HCT116 (cell line): Measurements from ENCODE around the gene MDP1. TPM values are rescaled to one million over a fixed set of nuclear protein-coding genes. Genes with fewer than 3 reads are reported as not detected.

Experiments used
- ATAC-seq: fragments of 200-7000 bp; cut with Tn5 transposase; 2 replicates; pipeline ENCODE4 v1.9.1; 2020; ENCODE audit warnings: mild to moderate bottlenecking, moderate library complexity
- BruUV-seq: library from RNA; stranded (reverse); fragments of 400-500 nt; replicated peaks from 2 replicates; lab custom pipeline; 2021; lab: Mats Ljungman, UMichigan
- CTCF ChIA-PET: fragments of 300-600 bp; sonication (Branson Sonifier 250); formaldehyde crosslinking; loops from one replicate; lab custom pipeline; 2021; ENCODE audit warnings: antibody characterized with exemption; lab: Charles Lee
- POLR2A ChIA-PET: fragments of 300-600, 350-600 bp; sonication (Branson Sonifier 250); formaldehyde crosslinking; loops from one replicate; lab custom pipeline; 2021; ENCODE audit warnings: antibody characterized with exemption; lab: Charles Lee
- RAD21 ChIA-PET, 2 experiments: fragments of 300-600 bp; sonication (Branson Sonifier 250); formaldehyde crosslinking; loops; one replicate each; lab custom pipeline; 2023; ENCODE audit warnings: low total read pairs in 2 of 2; ENCODE audit not compliant: uncharacterized antibody in 2 of 2, unreplicated experiment in 2 of 2, low non-redundant PET in 1 of 2; lab: Charles Lee
- DNase-seq: peaks from one replicate; pipeline ENCODE4 v3.0.0-alpha.2; 2010; ENCODE audit warnings: low read depth, low spot score
- H2AFZ ChIP-seq: fragments of 200-600 bp; shearing (Covaris generic), sonication (generic); 2 replicates; pipeline ENCODE4 v1.6.1; 2017; ENCODE audit warnings: low read depth, mixed run types, mixed read lengths, antibody characterized with exemption, low read length; ENCODE audit not compliant: poor library complexity, severe bottlenecking
- H3K27ac ChIP-seq: 2 replicates; pipeline ENCODE4 v1.5.1; 2012; ENCODE audit warnings: low read depth, low read length
- H3K27me3 ChIP-seq: fragments of 200-600 bp; sonication (generic); 2 replicates; pipeline ENCODE4 v1.6.1; 2016; ENCODE audit warnings: mixed run types, low read length, mixed read lengths; ENCODE audit not compliant: insufficient read depth
- H3K36me3 ChIP-seq, 2 experiments: fragments of 200-500 bp in 1 of 2; fragments of 200-600 bp in 1 of 2; sonication (Bioruptor generic) in 1 of 2; sonication (generic) in 1 of 2; 2 replicates each; pipeline versions ENCODE4 v1.5.1 to v1.6.1; 2014 to 2016; ENCODE audit warnings: low read length in 2 of 2, inconsistent platforms in 1 of 2, mixed read lengths in 1 of 2, mixed run types in 1 of 2; ENCODE audit not compliant: insufficient read depth in 2 of 2, control insufficient read depth in 1 of 2
- H3K4me1 ChIP-seq, 2 experiments: fragments of 200-600 bp in 1 of 2; sonication (generic) in 1 of 2; 2 replicates each; pipeline versions ENCODE4 v1.5.1 to v1.6.1; 2012 to 2017; ENCODE audit warnings: low read length in 2 of 2, inconsistent platforms in 1 of 2, mild to moderate bottlenecking in 1 of 2, mixed read lengths in 1 of 2, mixed run types in 1 of 2, moderate library complexity in 1 of 2; ENCODE audit not compliant: insufficient read depth in 2 of 2, control insufficient read depth in 1 of 2
- H3K4me2 ChIP-seq: fragments of 200-600 bp; sonication (generic); 2 replicates; pipeline ENCODE4 v1.6.1; 2017; ENCODE audit warnings: mixed run types, low read length, mixed read lengths
- H3K4me3 ChIP-seq, 2 experiments: fragments of 200-600 bp in 1 of 2; sonication (generic) in 1 of 2; replicated peaks in 1 of 2; 2 replicates each; pipeline ENCODE4 v1.5.1; 2011 to 2016; ENCODE audit warnings: low read length in 2 of 2, control low read depth in 1 of 2, low read depth in 1 of 2, mild to moderate bottlenecking in 1 of 2, mixed read lengths in 1 of 2, mixed run types in 1 of 2
- H3K79me2 ChIP-seq: fragments of 200-600 bp; sonication (generic); 2 replicates; pipeline ENCODE4 v1.6.1; 2017; ENCODE audit warnings: mild to moderate bottlenecking, mixed run types, low read length, moderate library complexity, mixed read lengths; ENCODE audit not compliant: insufficient read depth
- H3K9ac ChIP-seq: fragments of 200-600 bp; sonication (generic); 2 replicates; pipeline ENCODE4 v1.6.1; 2016; ENCODE audit warnings: low read length, mixed read lengths
- H3K9me2 ChIP-seq: fragments of 200-600 bp; sonication (generic), shearing (Covaris generic); 2 replicates; pipeline ENCODE4 v1.6.1; 2017; ENCODE audit warnings: mixed run types, mild to moderate bottlenecking, moderate library complexity; ENCODE audit not compliant: insufficient read depth
- H3K9me3 ChIP-seq, 2 experiments: fragments of 200-500 bp in 1 of 2; fragments of 200-600 bp in 1 of 2; sonication (Bioruptor generic) in 1 of 2; sonication (generic) in 1 of 2; 2 replicates each; pipeline ENCODE4 v1.6.1; 2014 to 2017; ENCODE audit warnings: low read length in 2 of 2, mixed read lengths in 2 of 2, inconsistent platforms in 1 of 2, low read depth in 1 of 2, mild to moderate bottlenecking in 1 of 2, mixed run types in 1 of 2, moderate library complexity in 1 of 2; ENCODE audit not compliant: control insufficient read depth in 1 of 2, insufficient read depth in 1 of 2
- H4K20me1 ChIP-seq: fragments of 200-600 bp; sonication (generic), shearing (Covaris generic); 2 replicates; pipeline ENCODE4 v1.6.1; 2017; ENCODE audit warnings: mixed run types, mild to moderate bottlenecking, moderate library complexity; ENCODE audit not compliant: insufficient read depth
- CBX3 ChIP-seq: IDR thresholded peaks from 2 replicates; pipeline ENCODE4 v1.6.1; 2012; ENCODE audit warnings: low read depth
- CEBPB ChIP-seq: IDR thresholded peaks from 2 replicates; pipeline ENCODE4 v1.6.1; 2012; ENCODE audit warnings: low read depth
- EGR1 ChIP-seq: IDR thresholded peaks from 2 replicates; pipeline ENCODE4 v1.6.1; 2012; ENCODE audit warnings: low read depth
- ELF1 ChIP-seq: IDR thresholded peaks from 2 replicates; pipeline ENCODE4 v1.6.1; 2012; ENCODE audit warnings: low read depth, borderline replicate concordance
- EZH2 ChIP-seq: fragments of 200-600 bp; sonication (generic); IDR thresholded peaks from 2 replicates; pipeline ENCODE4 v1.6.1; 2017; ENCODE audit warnings: antibody characterized with exemption, mixed run types
- JUND ChIP-seq: IDR thresholded peaks from 2 replicates; pipeline ENCODE4 v1.6.1; 2012
- POLR2AphosphoS5 ChIP-seq: IDR thresholded peaks from 2 replicates; pipeline ENCODE4 v1.6.1; 2011; ENCODE audit warnings: mild to moderate bottlenecking, low read depth, low read length, moderate library complexity
- RAD21 ChIP-seq: IDR thresholded peaks from 2 replicates; pipeline ENCODE4 v1.6.1; 2012; ENCODE audit warnings: low read depth, mild to moderate bottlenecking
- TCF7L2 ChIP-seq: IDR thresholded peaks from 2 replicates; pipeline ENCODE4 v1.7.0; 2011; ENCODE audit warnings: borderline replicate concordance, inconsistent platforms; ENCODE audit not compliant: insufficient read depth, insufficient read length; ENCODE audit errors: extremely low read depth
- YY1 ChIP-seq: IDR thresholded peaks from 2 replicates; pipeline ENCODE4 v1.6.1; 2011; ENCODE audit warnings: low read length, low read depth, moderate library complexity, mild to moderate bottlenecking; ENCODE audit not compliant: insufficient replicate concordance; ENCODE audit errors: extremely low read depth
- intact Hi-C: fragments of 100-400 bp; cut with micrococcal nuclease; formaldehyde crosslinking; loops from 2 replicates; pipeline ENCODE4 v1.10.0; 2022
- total RNA-seq: library from RNA; stranded (reverse); gene quantifications from one replicate; pipeline ENCODE4 v1.2.1, GENCODE V29; 2021; ENCODE audit not compliant: unreplicated experiment
- TF ChIP-seq, protein P1 (sequence below): IDR thresholded peaks from 2 replicates; pipeline ENCODE4 v1.6.1; 2012
- TF ChIP-seq, protein P2 (sequence below): IDR thresholded peaks from 2 replicates; pipeline ENCODE4 v1.6.1; 2011; ENCODE audit warnings: mild to moderate bottlenecking, low read length, moderate library complexity; ENCODE audit not compliant: insufficient replicate concordance; ENCODE audit errors: extremely low read depth

Gene MDP1
- total RNA-seq, 1 experiment from 2014 or later, result 15.9 TPM

DNA sequence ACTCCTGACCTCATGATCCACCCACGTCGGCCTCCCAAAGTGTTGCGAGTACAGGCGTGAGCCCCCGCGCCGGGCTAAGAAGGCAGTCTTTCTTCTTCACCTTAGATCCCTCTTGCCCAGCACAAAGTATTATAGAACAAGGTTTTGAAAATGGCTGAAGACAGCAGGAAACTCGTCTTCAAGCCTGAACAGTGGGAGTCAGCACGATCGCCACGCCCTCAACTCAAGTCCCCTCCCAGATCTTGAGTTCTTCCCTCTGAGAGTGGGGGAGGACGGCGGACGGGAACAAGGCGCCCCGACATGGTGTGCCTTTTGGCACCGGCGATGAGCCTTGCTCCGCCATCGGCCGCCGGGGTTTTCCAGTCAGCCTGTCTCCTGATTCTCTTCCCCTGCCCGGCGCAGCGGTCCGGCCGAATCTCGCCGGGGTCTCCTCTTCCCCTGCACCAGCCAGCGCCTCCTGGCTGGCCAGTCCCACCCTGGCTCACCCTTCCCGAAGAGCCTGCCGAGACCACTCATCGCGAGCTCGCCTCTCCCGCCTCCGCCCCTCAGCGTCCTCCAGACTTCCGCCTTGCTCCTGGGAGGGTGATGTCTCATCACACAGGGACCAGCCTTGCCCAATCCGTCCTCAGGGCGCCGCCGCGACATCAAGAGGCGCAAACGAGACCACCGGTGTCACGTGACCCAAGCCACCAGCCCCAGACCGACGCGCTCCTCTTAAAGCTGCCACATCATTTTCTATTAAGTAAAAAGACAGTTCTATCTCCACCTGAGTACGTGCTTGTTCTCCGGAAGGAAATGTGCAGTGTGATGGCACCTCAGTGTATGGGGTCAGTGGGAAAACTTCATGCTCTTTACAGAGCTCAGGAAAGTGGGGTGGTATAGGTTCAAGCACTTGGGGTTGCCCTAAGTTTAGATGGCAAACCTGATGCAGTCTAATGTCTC, 2.7 kb downstream of the MDP1 start, which contains the start of gene CHMP4A (continued):
- no peak for TF ChIP-seq EZH2
- TF ChIP-seq CBX3, result no peak
- peak; percentile 90 for TF ChIP-seq POLR2AphosphoS5
- no peak for TF ChIP-seq TCF7L2
- TF ChIP-seq, protein P1, sequence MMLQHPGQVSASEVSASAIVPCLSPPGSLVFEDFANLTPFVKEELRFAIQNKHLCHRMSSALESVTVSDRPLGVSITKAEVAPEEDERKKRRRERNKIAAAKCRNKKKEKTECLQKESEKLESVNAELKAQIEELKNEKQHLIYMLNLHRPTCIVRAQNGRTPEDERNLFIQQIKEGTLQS, result no peak
- no peak for TF ChIP-seq CEBPB

DNA sequence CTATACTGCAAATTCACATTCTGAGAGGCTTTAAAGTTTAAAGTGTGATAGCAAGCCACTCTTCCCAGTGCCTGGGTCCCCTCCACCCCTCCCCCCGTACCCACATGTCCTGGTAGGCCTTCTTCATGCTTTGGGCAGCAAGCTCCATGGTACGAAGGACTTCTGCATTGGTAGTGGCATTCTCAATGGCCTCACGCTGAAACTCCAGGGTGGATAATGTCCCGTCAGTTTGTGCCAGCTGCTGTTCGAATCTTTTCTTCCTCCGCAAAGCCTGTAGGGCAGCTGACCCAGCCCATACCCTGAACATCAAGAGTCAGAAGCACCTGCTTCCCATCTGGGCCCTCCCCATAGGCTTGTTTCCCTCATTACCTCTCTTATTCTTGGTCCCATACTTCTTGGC, 4.6 kb downstream of the MDP1 start:
- Histone ChIP-seq H3K9me2 (no peaks in the 10 kb centered on the region), H3K9ac (no peak overlapping the region), H3K79me2 (peaks cover 11% of the 10 kb centered on the region; the same call in 1 of the 2 replicates), H4K20me1 (no peaks in the 10 kb centered on the region), H3K4me1 (peaks cover 20 to 27% of the 10 kb centered on the region in 2 experiments), H3K4me2 (no peak overlapping the region), H3K9me3 (no peaks in the 10 kb centered on the region), H3K27ac (no peak overlapping the region), H3K4me3 (no peak overlapping the region), H3K36me3 (peaks cover 11 to 20% of the 10 kb centered on the region in 2 experiments; a peak in 3 of 4 replicates), H2AFZ (no peak overlapping the region), H3K27me3 (no peaks in the 10 kb centered on the region)
- ATAC-seq (no peak), DNase-seq (no peak)
- ChIA-PET RAD21 (no interaction called here), CTCF (no interaction called here), POLR2A (no interaction called here)
- TF ChIP-seq ELF1 (no peak), JUND (no peak), TCF7L2 (no peak), EGR1 (no peak), RAD21 (no peak), YY1 (no peak)
- TF ChIP-seq, protein P2, sequence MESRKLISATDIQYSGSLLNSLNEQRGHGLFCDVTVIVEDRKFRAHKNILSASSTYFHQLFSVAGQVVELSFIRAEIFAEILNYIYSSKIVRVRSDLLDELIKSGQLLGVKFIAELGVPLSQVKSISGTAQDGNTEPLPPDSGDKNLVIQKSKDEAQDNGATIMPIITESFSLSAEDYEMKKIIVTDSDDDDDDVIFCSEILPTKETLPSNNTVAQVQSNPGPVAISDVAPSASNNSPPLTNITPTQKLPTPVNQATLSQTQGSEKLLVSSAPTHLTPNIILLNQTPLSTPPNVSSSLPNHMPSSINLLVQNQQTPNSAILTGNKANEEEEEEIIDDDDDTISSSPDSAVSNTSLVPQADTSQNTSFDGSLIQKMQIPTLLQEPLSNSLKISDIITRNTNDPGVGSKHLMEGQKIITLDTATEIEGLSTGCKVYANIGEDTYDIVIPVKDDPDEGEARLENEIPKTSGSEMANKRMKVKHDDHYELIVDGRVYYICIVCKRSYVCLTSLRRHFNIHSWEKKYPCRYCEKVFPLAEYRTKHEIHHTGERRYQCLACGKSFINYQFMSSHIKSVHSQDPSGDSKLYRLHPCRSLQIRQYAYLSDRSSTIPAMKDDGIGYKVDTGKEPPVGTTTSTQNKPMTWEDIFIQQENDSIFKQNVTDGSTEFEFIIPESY, result no peak
- no TSS peak for BruUV-seq
- intact Hi-C loops, result loop anchor here (5.0 to 10.0 kb wide), 2 partner anchors 99 to 223 kb away; partner anchors contain the start of genes DCAF11 and NRL
